Epithelial cell of proximal tubule (primary cell): ENCODE measurements around the gene FLNB. TPM values are rescaled to one million over a fixed set of nuclear protein-coding genes. Genes with fewer than 3 reads are reported as not detected.

Experiments
- DNase-seq: peaks from one replicate; pipeline ENCODE4 v3.0.0-alpha.2; 2011; ENCODE audit warnings: low read depth
- H3K4me3 ChIP-seq: 2 replicates; pipeline ENCODE4 v1.5.1; 2011; ENCODE audit warnings: low read depth, mild to moderate bottlenecking, low read length
- CTCF ChIP-seq: conservative IDR thresholded peaks from 2 replicates; pipeline ENCODE4 v1.5.1; 2012; ENCODE audit warnings: low read depth, mild to moderate bottlenecking, low read length
- total RNA-seq: library from RNA; depleted of rRNA; stranded (reverse); fragments of >200 nt; gene quantifications from 2 replicates; pipeline ENCODE4 v1.2.3, GENCODE V29; 2015

Gene FLNB, protein sequence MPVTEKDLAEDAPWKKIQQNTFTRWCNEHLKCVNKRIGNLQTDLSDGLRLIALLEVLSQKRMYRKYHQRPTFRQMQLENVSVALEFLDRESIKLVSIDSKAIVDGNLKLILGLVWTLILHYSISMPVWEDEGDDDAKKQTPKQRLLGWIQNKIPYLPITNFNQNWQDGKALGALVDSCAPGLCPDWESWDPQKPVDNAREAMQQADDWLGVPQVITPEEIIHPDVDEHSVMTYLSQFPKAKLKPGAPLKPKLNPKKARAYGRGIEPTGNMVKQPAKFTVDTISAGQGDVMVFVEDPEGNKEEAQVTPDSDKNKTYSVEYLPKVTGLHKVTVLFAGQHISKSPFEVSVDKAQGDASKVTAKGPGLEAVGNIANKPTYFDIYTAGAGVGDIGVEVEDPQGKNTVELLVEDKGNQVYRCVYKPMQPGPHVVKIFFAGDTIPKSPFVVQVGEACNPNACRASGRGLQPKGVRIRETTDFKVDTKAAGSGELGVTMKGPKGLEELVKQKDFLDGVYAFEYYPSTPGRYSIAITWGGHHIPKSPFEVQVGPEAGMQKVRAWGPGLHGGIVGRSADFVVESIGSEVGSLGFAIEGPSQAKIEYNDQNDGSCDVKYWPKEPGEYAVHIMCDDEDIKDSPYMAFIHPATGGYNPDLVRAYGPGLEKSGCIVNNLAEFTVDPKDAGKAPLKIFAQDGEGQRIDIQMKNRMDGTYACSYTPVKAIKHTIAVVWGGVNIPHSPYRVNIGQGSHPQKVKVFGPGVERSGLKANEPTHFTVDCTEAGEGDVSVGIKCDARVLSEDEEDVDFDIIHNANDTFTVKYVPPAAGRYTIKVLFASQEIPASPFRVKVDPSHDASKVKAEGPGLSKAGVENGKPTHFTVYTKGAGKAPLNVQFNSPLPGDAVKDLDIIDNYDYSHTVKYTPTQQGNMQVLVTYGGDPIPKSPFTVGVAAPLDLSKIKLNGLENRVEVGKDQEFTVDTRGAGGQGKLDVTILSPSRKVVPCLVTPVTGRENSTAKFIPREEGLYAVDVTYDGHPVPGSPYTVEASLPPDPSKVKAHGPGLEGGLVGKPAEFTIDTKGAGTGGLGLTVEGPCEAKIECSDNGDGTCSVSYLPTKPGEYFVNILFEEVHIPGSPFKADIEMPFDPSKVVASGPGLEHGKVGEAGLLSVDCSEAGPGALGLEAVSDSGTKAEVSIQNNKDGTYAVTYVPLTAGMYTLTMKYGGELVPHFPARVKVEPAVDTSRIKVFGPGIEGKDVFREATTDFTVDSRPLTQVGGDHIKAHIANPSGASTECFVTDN (N-terminal part only)
- 223 and 264 TPM in 2 replicates for total RNA-seq

GRCh38 chr3:58008141-58009025, at the start of gene FLNB:
FLNB (plus strand) TSS chr3:58008422; CDS start chr3:58008565, 143 bp downstream.
- DNase-seq: no peak
- TF ChIP-seq CTCF: peak; percentile 68
- H3K4me3 ChIP-seq: peak within 1 kb of the TSS; percentile 100

GRCh38 chr3:57958642-57959422, 49.4 kb upstream of the FLNB start:
- TF ChIP-seq CTCF: no peak
- H3K4me3 ChIP-seq: no peak overlapping the region
- DNase-seq: no peak

DNA sequence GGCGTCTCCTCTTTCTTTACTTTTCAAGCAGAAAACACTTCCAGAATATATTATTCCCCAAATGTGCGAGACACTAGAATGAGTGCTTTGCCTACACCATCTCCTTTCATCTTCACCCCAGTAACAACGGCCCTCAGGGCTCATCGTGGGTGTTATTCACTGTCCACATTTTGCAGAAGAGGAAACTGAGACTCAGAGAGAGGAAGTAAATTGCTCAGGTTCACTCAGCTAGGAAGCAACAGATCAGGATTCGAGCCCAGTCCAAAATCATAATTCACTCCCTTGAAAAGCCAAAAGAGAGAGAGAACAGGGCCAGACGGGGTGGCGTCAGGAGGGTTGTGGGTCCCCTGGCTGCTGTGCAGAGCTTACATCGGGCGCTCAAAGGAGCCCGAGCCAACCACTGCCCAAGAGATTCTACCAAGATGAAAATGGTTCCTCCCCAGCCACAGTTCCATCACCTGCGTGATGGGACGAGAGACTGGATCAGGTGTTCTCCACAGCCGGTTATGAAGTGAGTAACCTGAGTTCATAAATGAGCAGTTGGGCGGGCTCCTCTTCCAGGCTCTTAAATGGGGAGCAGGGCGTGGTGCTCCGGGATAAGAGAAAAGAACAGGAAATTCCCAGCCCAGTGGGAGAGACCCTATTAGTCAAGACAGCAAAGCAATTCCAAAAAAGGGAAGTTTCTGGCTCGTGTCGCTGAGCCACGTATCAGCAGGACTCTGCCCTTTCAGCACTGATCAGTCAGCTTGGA, 48.6 kb upstream of the FLNB start:
- no peak for TF ChIP-seq CTCF
- no peak overlapping the region for H3K4me3 ChIP-seq
- no peak for DNase-seq

GRCh38 chr3:57960174-57960505, 48.1 kb upstream of the FLNB start:
- H3K4me3 ChIP-seq: no peak overlapping the region
- DNase-seq: no peak
- no peak for TF ChIP-seq CTCF

GRCh38 chr3:57961177-57961827, 46.9 kb upstream of the FLNB start:
- no peak for TF ChIP-seq CTCF
- DNase-seq: no peak
- no peak overlapping the region for H3K4me3 ChIP-seq
